GM23248 (cell line): ENCODE data around the gene DPM3. TPM values are rescaled to one million over a fixed set of nuclear protein-coding genes. Genes with fewer than 3 reads are reported as not detected.
"Not testable (repeated sequence)": the region's sequence is repeated elsewhere in the genome, so short reads cannot be mapped to it uniquely, and the experiment has no call there.

Source experiments
- DNase-seq: peaks from one replicate; pipeline ENCODE4 v3.0.0-alpha.2; 2015
- H2AFZ ChIP-seq: fragments of 200-600 bp; sonication (generic); 2 replicates; pipeline ENCODE4 v1.6.1; 2016; ENCODE audit warnings: antibody characterized with exemption
- H3F3A ChIP-seq: fragments of 200-600 bp; sonication (generic); 2 replicates; pipeline ENCODE4 v1.6.1; 2016; ENCODE audit warnings: mild to moderate bottlenecking, antibody characterized with exemption, mixed run types; ENCODE audit not compliant: insufficient read depth
- H3K27ac ChIP-seq: fragments of 200-600 bp; sonication (generic); 2 replicates; pipeline ENCODE4 v1.5.1; 2016; ENCODE audit warnings: mild to moderate bottlenecking
- H3K27me3 ChIP-seq: fragments of 200-600 bp; sonication (generic); replicated peaks from 2 replicates; pipeline ENCODE4 v1.6.1; 2016; ENCODE audit warnings: mild to moderate bottlenecking; ENCODE audit not compliant: insufficient read depth
- H3K36me3 ChIP-seq: fragments of 200-600 bp; sonication (generic); 2 replicates; pipeline ENCODE4 v1.6.1; 2016; ENCODE audit warnings: low read depth, mild to moderate bottlenecking
- H3K4me1 ChIP-seq: fragments of 200-600 bp; sonication (generic); 2 replicates; pipeline ENCODE4 v1.6.1; 2016; ENCODE audit warnings: mild to moderate bottlenecking; ENCODE audit not compliant: insufficient read depth
- H3K4me2 ChIP-seq: fragments of 200-600 bp; sonication (generic); one replicate; pipeline ENCODE4 v1.6.1; 2016; ENCODE audit warnings: mild to moderate bottlenecking; ENCODE audit not compliant: unreplicated experiment
- H3K4me3 ChIP-seq: fragments of 200-600 bp; sonication (generic); 2 replicates; pipeline ENCODE4 v1.5.1; 2016; ENCODE audit warnings: mild to moderate bottlenecking
- H3K79me2 ChIP-seq: fragments of 200-600 bp; sonication (generic); 2 replicates; pipeline ENCODE4 v1.6.1; 2016; ENCODE audit warnings: mild to moderate bottlenecking; ENCODE audit not compliant: insufficient read depth
- H3K9ac ChIP-seq: fragments of 200-600 bp; sonication (generic); 2 replicates; pipeline ENCODE4 v1.6.1; 2016; ENCODE audit warnings: mild to moderate bottlenecking
- H3K9me2 ChIP-seq: fragments of 200-600 bp; sonication (generic); 2 replicates; pipeline ENCODE4 v1.6.1; 2016; ENCODE audit warnings: mixed run types, mild to moderate bottlenecking, moderate library complexity; ENCODE audit not compliant: insufficient read depth
- H3K9me3 ChIP-seq: fragments of 200-600 bp; sonication (generic); one replicate; pipeline ENCODE4 v1.6.1; 2017; ENCODE audit warnings: low read depth
- H4K20me1 ChIP-seq: fragments of 200-600 bp; sonication (generic); 2 replicates; pipeline ENCODE4 v1.6.0; 2016; ENCODE audit not compliant: insufficient read depth
- EZH2 ChIP-seq: fragments of 200-600 bp; sonication (generic); IDR thresholded peaks from 2 replicates; pipeline ENCODE4 v1.6.1; 2018; ENCODE audit warnings: antibody characterized with exemption, mild to moderate bottlenecking; ENCODE audit not compliant: insufficient read depth, poor library complexity, severe bottlenecking
- EZH2phosphoT487 ChIP-seq: fragments of 200-600 bp; sonication (generic); IDR thresholded peaks from 2 replicates; pipeline ENCODE4 v1.6.1; 2018; ENCODE audit warnings: antibody characterized with exemption, moderate library complexity, mild to moderate bottlenecking, low read depth; ENCODE audit not compliant: insufficient read depth
- WGBS, 2 experiments: methylation state at CpG; one replicate each; pipeline ENCODE4 v1.1.6; 2015 to 2017; ENCODE audit warnings: low lambda C conversion rate in 2 of 2, low coverage in 1 of 2; ENCODE audit errors: missing lambda C conversion rate in 2 of 2; 5-methylcytosine and 5-hydroxymethylcytosine counted together
- in situ Hi-C: fragments of 300-500 bp; cut with MboI; formaldehyde crosslinking; loops from 2 replicates; pipeline ENCODE4 v1.15.0; 2020
- polyA plus RNA-seq: library from polyadenylated mRNA; unstranded; fragments of >200 nt; fragmentation: Nextera tagmentation; extraction: Ambion mirVana; gene quantifications from 2 replicates; pipeline ENCODE4 v1.2.1, GENCODE V29; 2016
- total RNA-seq: library from RNA; depleted of rRNA; stranded (reverse); fragments of >200 nt; shearing (Covaris generic); gene quantifications from 2 replicates; pipeline ENCODE4 v1.2.3, GENCODE V29; 2014

Gene DPM3
- total and polyA plus RNA-seq, 2 experiments from 2014 or later: 50.7 to 75.3 TPM

DNA sequence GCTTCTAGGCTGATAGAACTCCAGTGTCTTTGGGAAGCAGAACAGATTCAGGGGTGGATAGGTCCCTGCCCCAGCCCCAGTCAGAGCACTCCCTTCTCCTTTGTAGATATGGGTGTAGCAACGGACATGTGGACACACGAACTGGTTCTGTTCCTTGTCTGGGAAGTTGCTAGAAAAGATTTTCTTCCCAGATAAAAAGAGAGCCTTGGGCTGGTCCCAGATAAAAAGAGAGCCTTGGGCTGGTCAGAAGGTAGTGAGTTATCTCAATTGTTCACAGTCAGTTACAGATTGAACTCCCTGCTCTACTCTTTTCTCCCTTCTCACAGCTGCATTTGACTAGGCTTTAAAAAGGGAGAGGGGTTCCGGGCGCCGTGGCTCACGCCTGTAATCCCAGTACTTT is 20.1 kb downstream of the DPM3 start:
- in situ Hi-C loops: no loop called here
- TF ChIP-seq EZH2phosphoT487: no peak
- no peak for TF ChIP-seq EZH2

GRCh38 chr1:155118090-155118489 is 22.2 kb downstream of the DPM3 start:
- H3K27me3 ChIP-seq: peaks cover 35% of the 10 kb centered on the region
- H3K4me3 ChIP-seq, H3K27ac ChIP-seq, H3K9me3 ChIP-seq, H3K4me2 ChIP-seq, H2AFZ ChIP-seq, DNase-seq, H3K9me2 ChIP-seq, H3K4me1 ChIP-seq, H3K9ac ChIP-seq, H3F3A ChIP-seq, H4K20me1 ChIP-seq, H3K79me2 ChIP-seq, in situ Hi-C loops, H3K36me3 ChIP-seq: not testable (repeated sequence)
- 54 to 62% methylated on average over 7 of the region's 7 CpGs for WGBS, 2 experiments

More for the DNA sequence above, 20.1 kb downstream of the DPM3 start:
- Histone ChIP-seq H3K9me3 (no peaks in the 10 kb centered on the region), H3F3A (no peaks in the 10 kb centered on the region), H3K27ac (no peak overlapping the region), H3K4me2 (no peak overlapping the region), H3K4me1 (no peaks in the 10 kb centered on the region), H3K36me3 (no peaks in the 10 kb centered on the region), H4K20me1 (no peaks in the 10 kb centered on the region), H3K27me3 (peaks cover 50% of the 10 kb centered on the region), H3K9me2 (no peaks in the 10 kb centered on the region), H3K79me2 (no peaks in the 10 kb centered on the region), H3K9ac (no peak overlapping the region), H2AFZ (no peak overlapping the region), H3K4me3 (no peak overlapping the region)
- no peak for DNase-seq
- WGBS, 2 experiments: 54 to 65% methylated on average over 6 of the region's 6 CpGs

DNA sequence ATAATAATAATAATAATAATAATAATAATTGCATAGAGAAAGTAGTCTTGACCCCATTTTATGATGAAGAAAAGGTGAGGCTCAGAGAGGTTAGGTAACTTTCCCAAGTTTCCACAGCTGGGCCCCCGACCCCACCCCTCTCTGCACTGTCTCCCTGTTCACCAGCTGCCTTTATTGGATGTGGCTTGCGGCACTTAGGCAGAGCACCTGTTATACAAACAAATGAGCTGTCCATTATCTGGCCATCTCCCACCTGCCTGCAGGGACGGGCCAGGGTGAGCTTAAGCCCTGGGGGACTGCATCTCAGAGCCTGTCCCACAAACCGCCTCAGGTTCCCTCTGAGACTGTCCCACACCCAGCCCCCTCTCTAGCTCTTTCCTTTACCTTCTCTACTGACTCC is 22.7 kb downstream of the DPM3 start:
- Histone ChIP-seq H3K9ac (no peak overlapping the region), H3K9me3 (no peaks in the 10 kb centered on the region), H3K9me2 (no peaks in the 10 kb centered on the region), H3K4me1 (no peaks in the 10 kb centered on the region), H2AFZ (no peak overlapping the region), H3K4me2 (no peak overlapping the region), H3K4me3 (no peak overlapping the region), H3K36me3 (no peaks in the 10 kb centered on the region), H4K20me1 (no peaks in the 10 kb centered on the region), H3K79me2 (no peaks in the 10 kb centered on the region), H3K27me3 (peaks cover 35% of the 10 kb centered on the region), H3F3A (no peaks in the 10 kb centered on the region), H3K27ac (no peak overlapping the region)
- TF ChIP-seq EZH2phosphoT487 (no peak), EZH2 (no peak)
- in situ Hi-C loops: no loop called here
- 36% methylated on average over 4 of the region's 4 CpGs for WGBS, 2 experiments
- DNase-seq: no peak

DNA sequence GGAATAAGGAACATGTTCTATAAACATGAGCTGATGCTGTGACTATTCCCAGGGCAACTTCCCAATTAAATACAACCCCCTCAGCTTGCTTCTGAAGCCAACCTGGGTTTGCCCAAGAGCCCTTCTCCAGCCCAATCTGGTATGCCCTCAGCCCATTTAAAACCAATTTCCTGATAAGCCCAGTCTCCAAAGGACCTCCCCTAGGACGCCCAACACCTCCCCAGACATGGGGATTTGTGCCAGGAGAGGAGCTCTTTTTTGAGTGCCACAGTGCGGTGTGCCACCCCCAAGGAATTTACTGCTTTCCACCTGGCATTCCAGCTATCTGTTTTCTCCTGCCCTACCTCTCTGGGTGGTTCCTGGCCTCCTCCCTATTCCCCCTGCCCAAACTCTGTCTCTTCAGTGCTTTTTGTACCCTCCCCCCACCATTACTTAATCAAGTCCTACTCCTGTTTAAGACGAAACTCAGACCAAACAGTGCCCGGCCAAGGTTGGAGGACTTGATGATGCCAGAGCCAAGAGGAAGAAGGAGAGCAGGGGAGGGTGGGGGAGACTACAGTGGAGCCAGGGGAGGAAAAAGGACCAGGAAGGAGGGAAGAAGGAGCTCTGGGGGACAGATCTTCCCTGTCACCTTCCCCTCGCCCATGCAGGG is 24.1 kb downstream of the DPM3 start:
- H4K20me1 ChIP-seq: no peaks in the 10 kb centered on the region
- no peak overlapping the region for H3K4me3 ChIP-seq
- DNase-seq: no peak
- no peaks in the 10 kb centered on the region for H3K9me2 ChIP-seq
- H3K4me1 ChIP-seq: no peaks in the 10 kb centered on the region
- H3K27ac ChIP-seq: no peak overlapping the region
- H3K27me3 ChIP-seq: peaks cover 24% of the 10 kb centered on the region
- H3K36me3 ChIP-seq: no peaks in the 10 kb centered on the region
- H3K79me2 ChIP-seq: no peaks in the 10 kb centered on the region
- in situ Hi-C loops: no loop called here
- H2AFZ ChIP-seq: no peak overlapping the region
- no peak overlapping the region for H3K9ac ChIP-seq
- H3F3A ChIP-seq: no peaks in the 10 kb centered on the region
- no peak overlapping the region for H3K4me2 ChIP-seq
- 39% methylated on average over 4 to 5 of the region's 5 CpGs for WGBS, 2 experiments
- H3K9me3 ChIP-seq: no peaks in the 10 kb centered on the region
- TF ChIP-seq EZH2 (no peak), EZH2phosphoT487 (no peak)
